GM21381 (cell line): ENCODE data around the gene LRPAP1.
"Not testable (repeated sequence)": the region's sequence is repeated elsewhere in the genome, so short reads cannot be mapped to it uniquely, and the experiment has no call there.

Source experiments
- ATAC-seq: cut with Tn5 transposase; IDR thresholded peaks from one replicate; pipeline ENCODE4 v1.9.1; 2021; ENCODE audit warnings: mild to moderate bottlenecking, moderate library complexity; ENCODE audit not compliant: unreplicated experiment

Gene LRPAP1

GRCh38 chr4:3563403-3563802 is 31.2 kb upstream of the LRPAP1 start:
- no peak for ATAC-seq

GRCh38 chr4:3562127-3562526 is 29.9 kb upstream of the LRPAP1 start:
- not testable (repeated sequence) for ATAC-seq

GRCh38 chr4:3560465-3560864 is 28.2 kb upstream of the LRPAP1 start:
- ATAC-seq = not testable (repeated sequence)

- ATAC-seq = not testable (repeated sequence)
These were observed 27.4 kb upstream of the LRPAP1 start for GRCh38 chr4:3559381-3560290.

GRCh38 chr4:3558514-3558836 is 26.3 kb upstream of the LRPAP1 start:
- ATAC-seq = not testable (repeated sequence)

GRCh38 chr4:3557676-3558513 is 25.7 kb upstream of the LRPAP1 start:
- not testable (repeated sequence) for ATAC-seq

GRCh38 chr4:3557088-3557492 is 24.9 kb upstream of the LRPAP1 start:
- ATAC-seq = not testable (repeated sequence)

- ATAC-seq = not testable (repeated sequence)
These were observed 24.1 kb upstream of the LRPAP1 start for GRCh38 chr4:3556244-3556867.

- ATAC-seq = not testable (repeated sequence)
These were observed 23.3 kb upstream of the LRPAP1 start for GRCh38 chr4:3555459-3556070.

- not testable (repeated sequence) for ATAC-seq
These were observed 19.1 kb upstream of the LRPAP1 start for GRCh38 chr4:3551366-3551765.

- ATAC-seq = not testable (repeated sequence)
These were observed 18.6 kb upstream of the LRPAP1 start for GRCh38 chr4:3550792-3551325.

GRCh38 chr4:3550041-3550440 is 17.8 kb upstream of the LRPAP1 start:
- ATAC-seq = not testable (repeated sequence)

GRCh38 chr4:3549694-3550001 is 17.4 kb upstream of the LRPAP1 start:
- ATAC-seq = not testable (repeated sequence)

- not testable (repeated sequence) for ATAC-seq
These were observed 16.9 kb upstream of the LRPAP1 start for GRCh38 chr4:3548991-3549693.

- ATAC-seq = not testable (repeated sequence)
These were observed 14.5 kb upstream of the LRPAP1 start for GRCh38 chr4:3546721-3547120.

GRCh38 chr4:3545351-3545750 is 13.1 kb upstream of the LRPAP1 start:
- ATAC-seq = not testable (repeated sequence)

- not testable (repeated sequence) for ATAC-seq
These were observed 12.2 kb upstream of the LRPAP1 start for GRCh38 chr4:3544259-3545025.

GRCh38 chr4:3543415-3543814 is 11.2 kb upstream of the LRPAP1 start:
- not testable (repeated sequence) for ATAC-seq

- ATAC-seq = not testable (repeated sequence)
These were observed 6.7 kb upstream of the LRPAP1 start for GRCh38 chr4:3538906-3539305.
